Smooth muscle cell (in vitro differentiated cells): Measurements from ENCODE around the gene TCN1. TPM values are rescaled to one million over a fixed set of nuclear protein-coding genes. Genes with fewer than 3 reads are reported as not detected.

ENCODE experiments used
- DNase-seq: peaks from one replicate; lab custom pipeline; 2025; ENCODE audit not compliant: unreplicated experiment; lab: John Stamatoyannopoulos, UW
- H2AFZ ChIP-seq: fragments of 200-600 bp; sonication (generic); 2 replicates; pipeline ENCODE4 v1.6.0; 2016; ENCODE audit warnings: antibody characterized with exemption, low read depth, mild to moderate bottlenecking
- H3F3A ChIP-seq: fragments of 200-600 bp; sonication (generic); 2 replicates; pipeline ENCODE4 v1.6.0; 2017; ENCODE audit warnings: antibody characterized with exemption, low read depth
- H3K27ac ChIP-seq: fragments of 200-600 bp; sonication (generic); 2 replicates; pipeline ENCODE4 v1.5.1; 2016; ENCODE audit warnings: low read depth, mild to moderate bottlenecking
- H3K27me3 ChIP-seq: fragments of 200-600 bp; sonication (generic); 2 replicates; pipeline ENCODE4 v1.6.1; 2016; ENCODE audit warnings: low read depth, mild to moderate bottlenecking
- H3K36me3 ChIP-seq: fragments of 200-600 bp; sonication (generic); 2 replicates; pipeline ENCODE4 v1.5.1; 2016; ENCODE audit warnings: low read depth
- H3K4me1 ChIP-seq: fragments of 200-600 bp; sonication (generic); 2 replicates; pipeline ENCODE4 v1.5.1; 2016; ENCODE audit warnings: low read depth
- H3K4me2 ChIP-seq: fragments of 200-600 bp; sonication (generic); 2 replicates; pipeline ENCODE4 v1.6.0; 2016; ENCODE audit warnings: mild to moderate bottlenecking
- H3K4me3 ChIP-seq: fragments of 200-600 bp; sonication (generic); 2 replicates; pipeline ENCODE4 v1.5.1; 2016; ENCODE audit warnings: mild to moderate bottlenecking
- H3K79me2 ChIP-seq: fragments of 200-600 bp; sonication (generic); 2 replicates; pipeline ENCODE4 v1.6.0; 2016; ENCODE audit warnings: low read depth, mild to moderate bottlenecking
- H3K9ac ChIP-seq: fragments of 200-600 bp; sonication (generic); 2 replicates; pipeline ENCODE4 v1.6.0; 2016; ENCODE audit warnings: low read depth
- H3K9me3 ChIP-seq: fragments of 200-600 bp; sonication (generic); replicated peaks from 2 replicates; pipeline ENCODE4 v1.5.1; 2016; ENCODE audit warnings: low read depth
- H4K20me1 ChIP-seq: fragments of 200-600 bp; sonication (generic); 2 replicates; pipeline ENCODE4 v1.6.0; 2016; ENCODE audit warnings: low read depth
- WGBS: methylation state at CpG from one replicate; pipeline ENCODE4 v1.1.7; 2016; ENCODE audit warnings: low lambda C conversion rate; 5-methylcytosine and 5-hydroxymethylcytosine counted together
- polyA plus RNA-seq: library from polyadenylated mRNA; unstranded; fragments of >200 nt; fragmentation: Nextera tagmentation; extraction: Ambion mirVana; gene quantifications from 2 replicates; pipeline ENCODE4 v1.2.1, GENCODE V29; 2016
- total RNA-seq: library from RNA; depleted of rRNA; stranded (reverse); fragments of >200 nt; gene quantifications from 2 replicates; pipeline ENCODE4 v1.2.3, GENCODE V29; 2014
- TF ChIP-seq, protein P1 (sequence below): fragments of 200-600 bp; sonication (generic); IDR thresholded peaks from 2 replicates; pipeline ENCODE4 v1.5.1; 2017; ENCODE audit warnings: borderline replicate concordance, mild to moderate bottlenecking, antibody characterized with exemption; ENCODE audit not compliant: insufficient read depth, poor library complexity, severe bottlenecking

TCN1 gene
- total and polyA plus RNA-seq, 2 experiments from 2014 or later, result 11.1 TPM; not detected in 1

DNA sequence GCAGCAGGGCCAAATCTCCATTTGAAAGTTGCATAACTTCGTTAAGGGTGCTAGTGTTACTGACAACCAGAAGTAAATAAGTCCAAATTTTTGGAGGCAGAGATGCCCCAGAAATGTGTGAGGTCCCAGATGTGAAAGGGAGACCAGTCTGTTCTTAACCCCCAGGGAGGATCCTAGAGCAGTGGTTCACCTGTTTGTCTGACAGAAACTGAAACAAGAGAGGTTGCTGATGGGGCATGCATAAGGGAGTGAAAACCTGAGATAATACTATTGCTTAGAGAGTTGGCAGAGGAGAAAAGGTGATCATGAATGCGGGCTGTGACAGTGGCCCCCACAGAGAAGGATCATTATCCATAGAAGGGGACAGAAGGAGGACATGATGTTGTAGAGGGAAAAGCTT, 24.8 kb downstream of the TCN1 start:
- Histone ChIP-seq H3F3A (no peaks in the 10 kb centered on the region), H3K36me3 (no peaks in the 10 kb centered on the region), H3K4me3 (no peak overlapping the region), H3K79me2 (no peaks in the 10 kb centered on the region), H3K4me1 (no peaks in the 10 kb centered on the region), H3K9ac (no peak overlapping the region), H2AFZ (no peak overlapping the region), H3K27me3 (no peaks in the 10 kb centered on the region), H3K4me2 (no peak overlapping the region), H4K20me1 (no peaks in the 10 kb centered on the region), H3K9me3 (no peaks in the 10 kb centered on the region), H3K27ac (no peak overlapping the region)
- TF ChIP-seq, protein P1, sequence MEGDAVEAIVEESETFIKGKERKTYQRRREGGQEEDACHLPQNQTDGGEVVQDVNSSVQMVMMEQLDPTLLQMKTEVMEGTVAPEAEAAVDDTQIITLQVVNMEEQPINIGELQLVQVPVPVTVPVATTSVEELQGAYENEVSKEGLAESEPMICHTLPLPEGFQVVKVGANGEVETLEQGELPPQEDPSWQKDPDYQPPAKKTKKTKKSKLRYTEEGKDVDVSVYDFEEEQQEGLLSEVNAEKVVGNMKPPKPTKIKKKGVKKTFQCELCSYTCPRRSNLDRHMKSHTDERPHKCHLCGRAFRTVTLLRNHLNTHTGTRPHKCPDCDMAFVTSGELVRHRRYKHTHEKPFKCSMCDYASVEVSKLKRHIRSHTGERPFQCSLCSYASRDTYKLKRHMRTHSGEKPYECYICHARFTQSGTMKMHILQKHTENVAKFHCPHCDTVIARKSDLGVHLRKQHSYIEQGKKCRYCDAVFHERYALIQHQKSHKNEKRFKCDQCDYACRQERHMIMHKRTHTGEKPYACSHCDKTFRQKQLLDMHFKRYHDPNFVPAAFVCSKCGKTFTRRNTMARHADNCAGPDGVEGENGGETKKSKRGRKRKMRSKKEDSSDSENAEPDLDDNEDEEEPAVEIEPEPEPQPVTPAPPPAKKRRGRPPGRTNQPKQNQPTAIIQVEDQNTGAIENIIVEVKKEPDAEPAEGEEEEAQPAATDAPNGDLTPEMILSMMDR, result no peak
- DNase-seq, result no peak
- WGBS, result 83% methylated on average over 2 of the region's 2 CpGs

DNA sequence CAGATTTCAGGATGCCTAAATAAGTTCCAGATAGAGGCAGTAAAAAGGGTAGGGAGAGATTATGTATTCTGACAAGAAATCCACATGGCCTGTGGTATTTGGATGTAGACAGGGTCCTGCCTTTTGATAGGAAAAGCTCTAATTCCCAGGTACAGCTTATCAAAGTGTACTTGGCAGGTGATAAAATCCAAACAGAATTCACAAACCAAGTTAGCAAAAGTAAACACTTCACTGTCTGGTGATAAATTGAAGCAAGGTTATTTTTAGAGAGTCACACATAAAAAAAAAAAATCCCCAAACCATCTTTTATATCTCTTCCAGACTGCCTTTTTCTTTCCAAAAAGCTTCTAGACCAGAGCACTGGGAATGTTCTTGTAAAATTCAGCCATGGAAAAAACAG, 26.7 kb downstream of the TCN1 start:
- no peaks in the 10 kb centered on the region for H3K4me1 ChIP-seq
- DNase-seq, result no peak
- TF ChIP-seq, protein P1, result no peak
- no peak overlapping the region for H2AFZ ChIP-seq
- no peak overlapping the region for H3K27ac ChIP-seq
- H3K4me3 ChIP-seq, result no peak overlapping the region
- H4K20me1 ChIP-seq, result no peaks in the 10 kb centered on the region
- no peaks in the 10 kb centered on the region for H3F3A ChIP-seq
- no peak overlapping the region for H3K4me2 ChIP-seq
- H3K9ac ChIP-seq, result no peak overlapping the region
- H3K79me2 ChIP-seq, result no peaks in the 10 kb centered on the region
- H3K9me3 ChIP-seq, result no peaks in the 10 kb centered on the region
- H3K36me3 ChIP-seq, result no peaks in the 10 kb centered on the region
- H3K27me3 ChIP-seq, result no peaks in the 10 kb centered on the region

DNA sequence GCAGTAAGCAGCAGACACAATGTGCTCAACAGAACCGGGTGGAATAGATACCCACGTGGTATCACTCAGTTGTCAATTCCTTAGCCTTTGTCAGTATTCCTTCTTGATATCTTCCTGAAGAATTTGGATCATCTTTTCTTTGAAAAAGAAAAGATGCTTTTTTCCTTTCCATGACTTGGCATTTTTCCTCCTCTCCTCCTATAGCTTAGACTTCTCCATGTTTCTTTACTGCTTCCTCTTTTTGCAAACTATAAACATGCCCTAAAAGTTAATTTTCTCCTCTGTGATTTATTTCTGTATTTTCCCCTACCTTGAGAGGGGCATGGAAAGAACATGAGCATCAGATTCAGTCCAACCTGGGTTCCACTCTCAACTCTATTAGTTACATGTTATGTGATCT, 32.7 kb downstream of the TCN1 start:
- 93% methylated on average over 2 of the region's 2 CpGs for WGBS
- Histone ChIP-seq H3K4me1 (no peaks in the 10 kb centered on the region), H3K9ac (no peak overlapping the region), H3K9me3 (no peaks in the 10 kb centered on the region), H3K4me3 (no peak overlapping the region), H3F3A (no peaks in the 10 kb centered on the region), H4K20me1 (no peaks in the 10 kb centered on the region), H3K4me2 (no peak overlapping the region), H2AFZ (no peak overlapping the region), H3K27me3 (no peaks in the 10 kb centered on the region), H3K79me2 (no peaks in the 10 kb centered on the region), H3K27ac (no peak overlapping the region), H3K36me3 (no peaks in the 10 kb centered on the region)
- TF ChIP-seq, protein P1, result no peak
- DNase-seq, result no peak

DNA sequence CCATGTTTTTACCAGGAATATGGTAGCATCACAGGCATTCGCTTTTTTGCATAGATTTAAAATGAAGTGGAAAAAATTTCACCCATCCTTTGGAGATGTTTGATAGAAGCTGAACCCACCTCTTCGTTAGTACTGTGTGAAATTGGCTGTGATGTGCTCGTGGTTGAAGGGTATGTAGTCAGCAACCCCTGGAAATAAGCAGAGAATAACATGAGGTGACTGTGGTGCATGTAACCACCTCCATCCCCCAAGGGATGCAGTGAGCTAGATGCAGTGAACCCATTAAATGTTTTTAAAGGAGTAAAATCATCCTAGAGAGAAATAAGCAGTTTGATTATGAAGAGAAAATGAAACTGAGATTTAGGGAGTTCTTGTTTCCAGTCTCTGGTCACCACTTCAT, 36.9 kb downstream of the TCN1 start:
- DNase-seq, result no peak
- Histone ChIP-seq H2AFZ (no peak overlapping the region), H3K9me3 (no peaks in the 10 kb centered on the region), H3K27me3 (no peaks in the 10 kb centered on the region), H3K4me3 (no peak overlapping the region), H3K79me2 (no peaks in the 10 kb centered on the region), H3F3A (no peaks in the 10 kb centered on the region), H3K4me2 (no peak overlapping the region), H3K4me1 (no peaks in the 10 kb centered on the region), H3K9ac (no peak overlapping the region), H3K36me3 (no peaks in the 10 kb centered on the region), H4K20me1 (no peaks in the 10 kb centered on the region), H3K27ac (no peak overlapping the region)
- TF ChIP-seq, protein P1, result no peak
- 84% methylated on average over 3 of the region's 3 CpGs for WGBS
